MM.1S (cell line): ENCODE data around the gene PADI6.

Experiments used
- DNase-seq: peaks from one replicate; pipeline ENCODE4 v3.0.0-alpha.2; 2015
- H2AFZ ChIP-seq: fragments of 300-600 bp; sonication (generic); 2 replicates; pipeline ENCODE4 v1.6.0; 2016; ENCODE audit warnings: antibody characterized with exemption, low read length
- H3F3A ChIP-seq: fragments of 300-600 bp; sonication (generic); 2 replicates; pipeline ENCODE4 v1.6.1; 2016; ENCODE audit warnings: mild to moderate bottlenecking, antibody characterized with exemption, low read length, moderate library complexity, mixed read lengths; ENCODE audit not compliant: insufficient read depth
- H3K27ac ChIP-seq: fragments of 300-600 bp; sonication (generic); 2 replicates; pipeline ENCODE4 v1.5.1; 2016; ENCODE audit warnings: mild to moderate bottlenecking, low read length
- H3K27me3 ChIP-seq: fragments of 300-600 bp; sonication (generic); replicated peaks from 2 replicates; pipeline ENCODE4 v1.6.0; 2016; ENCODE audit warnings: low read length; ENCODE audit not compliant: insufficient read depth
- H3K36me3 ChIP-seq: fragments of 300-600 bp; sonication (generic); replicated peaks from 2 replicates; pipeline ENCODE4 v1.6.1; 2016; ENCODE audit warnings: mild to moderate bottlenecking, low read length, mixed read lengths; ENCODE audit not compliant: insufficient read depth
- H3K4me1 ChIP-seq: fragments of 300-600 bp; sonication (generic); 2 replicates; pipeline ENCODE4 v1.6.1; 2016; ENCODE audit warnings: low read length, mixed read lengths
- H3K4me2 ChIP-seq: fragments of 300-600 bp; sonication (generic); 2 replicates; pipeline ENCODE4 v1.6.0; 2016; ENCODE audit warnings: low read depth, low read length
- H3K4me3 ChIP-seq: fragments of 300-600 bp; sonication (generic); 2 replicates; pipeline ENCODE4 v1.5.1; 2016; ENCODE audit warnings: low read length, mixed read lengths
- H3K79me2 ChIP-seq: fragments of 300-600 bp; sonication (generic); 2 replicates; pipeline ENCODE4 v1.6.1; 2016; ENCODE audit warnings: mixed run types, low read length, mixed read lengths
- H3K9ac ChIP-seq: fragments of 300-600 bp; sonication (generic); 2 replicates; pipeline ENCODE4 v1.6.1; 2016; ENCODE audit warnings: low read length, mixed read lengths
- H3K9me2 ChIP-seq: fragments of 300-600 bp; sonication (generic); replicated peaks from 2 replicates; pipeline ENCODE4 v1.6.1; 2016; ENCODE audit warnings: mild to moderate bottlenecking, low read length, mixed read lengths; ENCODE audit not compliant: insufficient read depth
- H3K9me3 ChIP-seq: fragments of 300-600 bp; sonication (generic); replicated peaks from 2 replicates; pipeline ENCODE4 v1.6.1; 2016; ENCODE audit warnings: mild to moderate bottlenecking, low read length, mixed read lengths; ENCODE audit not compliant: insufficient read depth
- H4K20me1 ChIP-seq: fragments of 300-600 bp; sonication (generic); 2 replicates; pipeline ENCODE4 v1.6.1; 2016; ENCODE audit warnings: mild to moderate bottlenecking, low read length, moderate library complexity, mixed read lengths; ENCODE audit not compliant: insufficient read depth
- CTCF ChIP-seq: fragments of 300-600 bp; sonication (generic); IDR thresholded peaks from 2 replicates; pipeline ENCODE4 v1.5.1; 2016; ENCODE audit warnings: antibody characterized with exemption, low read length, mixed read lengths
- EZH2 ChIP-seq: fragments of 300-600 bp; sonication (generic); optimal IDR thresholded peaks from 2 replicates; pipeline ENCODE3; 2017; ENCODE audit warnings: low read depth, mild to moderate bottlenecking, antibody characterized with exemption, low read length, mixed read lengths
- EZH2phosphoT487 ChIP-seq: fragments of 300-600 bp; sonication (generic); IDR thresholded peaks from 2 replicates; pipeline ENCODE4 v1.6.1; 2018; ENCODE audit warnings: antibody characterized with exemption, low read length

The PADI6 gene

GRCh38 chr1:17419626-17420328 is 47.8 kb downstream of the PADI6 start:
- H3F3A ChIP-seq: peaks cover 10% of the 10 kb centered on the region; the same call in 1 of the 2 replicates
- no peak overlapping the region for H3K4me3 ChIP-seq
- no peak overlapping the region for H2AFZ ChIP-seq
- H3K27ac ChIP-seq: no peak overlapping the region
- H3K36me3 ChIP-seq: peaks cover 16% of the 10 kb centered on the region
- no peaks in the 10 kb centered on the region for H3K9me3 ChIP-seq
- H3K4me2 ChIP-seq: no peak overlapping the region
- DNase-seq: peak; percentile 45
- no peaks in the 10 kb centered on the region for H3K9me2 ChIP-seq
- TF ChIP-seq CTCF (peak; percentile 99), EZH2phosphoT487 (no peak)
- H3K27me3 ChIP-seq: no peaks in the 10 kb centered on the region
- H3K79me2 ChIP-seq: peaks cover 64% of the 10 kb centered on the region
- peaks cover 28% of the 10 kb centered on the region for H4K20me1 ChIP-seq
- H3K4me1 ChIP-seq: no peaks in the 10 kb centered on the region
- no peak overlapping the region for H3K9ac ChIP-seq

GRCh38 chr1:17420391-17420918 is 48.5 kb downstream of the PADI6 start:
- Histone ChIP-seq H4K20me1 (peaks cover 32% of the 10 kb centered on the region), H3K27me3 (no peaks in the 10 kb centered on the region), H3K4me3 (no peak overlapping the region), H3K79me2 (peaks cover 70% of the 10 kb centered on the region), H3K9ac (no peak overlapping the region), H3F3A (peaks cover 10% of the 10 kb centered on the region; the same call in 1 of the 2 replicates), H2AFZ (no peak overlapping the region), H3K9me2 (no peaks in the 10 kb centered on the region), H3K4me1 (no peaks in the 10 kb centered on the region), H3K9me3 (no peaks in the 10 kb centered on the region), H3K36me3 (peaks cover 18% of the 10 kb centered on the region), H3K27ac (no peak overlapping the region), H3K4me2 (no peak overlapping the region)
- no peak for DNase-seq
- no peak for TF ChIP-seq EZH2phosphoT487
- no peak for TF ChIP-seq CTCF
- no peak for TF ChIP-seq EZH2

GRCh38 chr1:17422461-17422860 is 50.5 kb downstream of the PADI6 start:
- Histone ChIP-seq H3K9me3 (no peaks in the 10 kb centered on the region), H3K27me3 (no peaks in the 10 kb centered on the region), H3K27ac (no peak overlapping the region), H4K20me1 (peaks cover 37% of the 10 kb centered on the region), H3K36me3 (peaks cover 18% of the 10 kb centered on the region), H3K4me2 (no peak overlapping the region), H3K9me2 (no peaks in the 10 kb centered on the region), H3K9ac (no peak overlapping the region), H3K4me1 (no peaks in the 10 kb centered on the region), H3K79me2 (peaks cover 78% of the 10 kb centered on the region), H2AFZ (no peak overlapping the region), H3K4me3 (no peak overlapping the region), H3F3A (peaks cover 10% of the 10 kb centered on the region; the same call in 1 of the 2 replicates)
- no peak for DNase-seq
- no peak for TF ChIP-seq EZH2
- no peak for TF ChIP-seq CTCF
- TF ChIP-seq EZH2phosphoT487: no peak
